ENCODE data around the gene ZFYVE28. TPM values are rescaled to one million over a fixed set of nuclear protein-coding genes. Genes with fewer than 3 reads are reported as not detected.

The ZFYVE28 gene
- total RNA-seq, 6 experiments from 2014 or later = 2.5 to 9.6 (median 4.8) TPM

DNA sequence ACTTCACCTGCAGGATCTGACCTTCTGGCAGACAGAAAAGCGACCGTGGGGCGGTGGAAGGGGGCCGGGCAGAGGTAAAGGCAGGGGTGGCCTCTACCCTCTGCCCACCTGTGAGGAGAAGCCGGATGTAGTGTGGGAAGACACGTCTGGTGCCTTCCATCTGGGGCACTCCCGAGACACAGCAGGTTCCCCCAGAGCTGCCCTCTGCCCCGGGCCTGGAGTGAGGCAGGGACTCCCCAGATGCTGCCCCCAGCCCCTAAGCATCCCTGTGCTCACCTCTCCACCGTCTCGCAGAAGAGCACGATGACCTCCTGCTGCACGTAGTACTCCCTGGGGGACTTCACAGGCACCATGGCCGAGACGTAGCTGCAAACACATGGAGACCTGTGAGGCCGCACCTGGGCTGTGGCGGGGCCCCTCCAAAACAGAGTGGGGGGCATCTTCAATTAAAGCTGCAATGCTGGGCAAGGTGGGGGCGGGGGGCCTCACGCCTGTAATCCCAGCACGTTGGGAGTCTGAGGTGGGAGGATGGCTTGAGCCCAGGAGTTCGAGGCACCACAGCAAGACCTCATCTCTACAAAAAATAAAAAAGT lies 81.2 kb downstream of the ZFYVE28 start:
- intact Hi-C loops (cut with DNase I) = no loop called here
- H3K4me1 ChIP-seq = peaks cover 0 to 7% (median 0%) of the 10 kb centered on the region in 4 donors
- no peak for TF ChIP-seq POLR2A (IDR thresholded peaks at IDR 0.05)
- TF ChIP-seq, protein P1, sequence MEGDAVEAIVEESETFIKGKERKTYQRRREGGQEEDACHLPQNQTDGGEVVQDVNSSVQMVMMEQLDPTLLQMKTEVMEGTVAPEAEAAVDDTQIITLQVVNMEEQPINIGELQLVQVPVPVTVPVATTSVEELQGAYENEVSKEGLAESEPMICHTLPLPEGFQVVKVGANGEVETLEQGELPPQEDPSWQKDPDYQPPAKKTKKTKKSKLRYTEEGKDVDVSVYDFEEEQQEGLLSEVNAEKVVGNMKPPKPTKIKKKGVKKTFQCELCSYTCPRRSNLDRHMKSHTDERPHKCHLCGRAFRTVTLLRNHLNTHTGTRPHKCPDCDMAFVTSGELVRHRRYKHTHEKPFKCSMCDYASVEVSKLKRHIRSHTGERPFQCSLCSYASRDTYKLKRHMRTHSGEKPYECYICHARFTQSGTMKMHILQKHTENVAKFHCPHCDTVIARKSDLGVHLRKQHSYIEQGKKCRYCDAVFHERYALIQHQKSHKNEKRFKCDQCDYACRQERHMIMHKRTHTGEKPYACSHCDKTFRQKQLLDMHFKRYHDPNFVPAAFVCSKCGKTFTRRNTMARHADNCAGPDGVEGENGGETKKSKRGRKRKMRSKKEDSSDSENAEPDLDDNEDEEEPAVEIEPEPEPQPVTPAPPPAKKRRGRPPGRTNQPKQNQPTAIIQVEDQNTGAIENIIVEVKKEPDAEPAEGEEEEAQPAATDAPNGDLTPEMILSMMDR (IDR thresholded peaks at IDR 0.05) = no peak
- no peak overlapping the region for H3K4me3 ChIP-seq
- no peak for DNase-seq
- H3K27ac ChIP-seq = no peak overlapping the region
- H3K9me3 ChIP-seq = no peaks in the 10 kb centered on the region
- 87% methylated on average over 9 of the region's 20 CpGs for WGBS (ENCODE audit: insufficient coverage, low coverage, low lambda C conversion rate, missing lambda C conversion rate)
- H3K27me3 ChIP-seq = no peaks in the 10 kb centered on the region
- H3K36me3 ChIP-seq = no peaks in the 10 kb centered on the region
- ATAC-seq = no peak

- Histone ChIP-seq H3K9me3 (no peaks in the 10 kb centered on the region), H3K4me3 (no peak overlapping the region), H3K27ac (no peak overlapping the region), H3K36me3 (no peaks in the 10 kb centered on the region), H3K27me3 (no peaks in the 10 kb centered on the region), H3K4me1 (peaks cover 0 to 7% (median 0%) of the 10 kb centered on the region in 4 donors)
- intact Hi-C loops (cut with DNase I) = no loop called here
- no peak for TF ChIP-seq POLR2A (IDR thresholded peaks at IDR 0.05)
- DNase-seq = no peak
- no peak for ATAC-seq
These were observed 81.8 kb downstream of the ZFYVE28 start for GRCh38 chr4:2336659-2337058.

GRCh38 chr4:2335729-2336101 lies 82.7 kb downstream of the ZFYVE28 start:
- no peaks in the 10 kb centered on the region for H3K27me3 ChIP-seq
- no peak for TF ChIP-seq POLR2A (IDR thresholded peaks at IDR 0.05)
- TF ChIP-seq, protein P1 (IDR thresholded peaks at IDR 0.05) = no peak
- no peaks in the 10 kb centered on the region for H3K9me3 ChIP-seq
- H3K27ac ChIP-seq = no peak overlapping the region
- no peak for DNase-seq
- H3K4me1 ChIP-seq = peaks cover 0 to 7% (median 0%) of the 10 kb centered on the region in 4 donors
- no peaks in the 10 kb centered on the region for H3K36me3 ChIP-seq
- H3K4me3 ChIP-seq = no peak overlapping the region
- WGBS (ENCODE audit: insufficient coverage, low coverage, low lambda C conversion rate, missing lambda C conversion rate) = no CpG with 5 or more reads among the region's 9 CpGs
- no peak for ATAC-seq
- intact Hi-C loops (cut with DNase I) = no loop called here

- ATAC-seq (no peak), DNase-seq (no peak)
- H3K4me3 ChIP-seq = no peak overlapping the region
- no peaks in the 10 kb centered on the region for H3K36me3 ChIP-seq
- H3K27me3 ChIP-seq = no peaks in the 10 kb centered on the region
- H3K9me3 ChIP-seq = no peaks in the 10 kb centered on the region
- peaks cover 0 to 7% (median 0%) of the 10 kb centered on the region in 4 donors for H3K4me1 ChIP-seq
- no peak overlapping the region for H3K27ac ChIP-seq
- intact Hi-C loops (cut with DNase I) = no loop called here
- WGBS (ENCODE audit: insufficient coverage, low coverage, low lambda C conversion rate, missing lambda C conversion rate) = 94% methylated on average over 5 of the region's 27 CpGs
- TF ChIP-seq POLR2A (IDR thresholded peaks at IDR 0.05) = no peak
- TF ChIP-seq, protein P1 (IDR thresholded peaks at IDR 0.05) = no peak
These were observed 83.4 kb downstream of the ZFYVE28 start for GRCh38 chr4:2334826-2335728.
